CD8-positive, alpha-beta memory T cell (primary cell): Measurements from ENCODE around the gene MYO7B. TPM values are rescaled to one million over a fixed set of nuclear protein-coding genes. Genes with fewer than 3 reads are reported as not detected.
A peak's percentile ranks its signal among the peaks of the same experiment; 100 is the strongest.

Experiments
- CTCF ChIA-PET: fragments of 350-600 bp; sonication (Branson Sonifier 250); formaldehyde crosslinking; loops from one replicate; lab custom pipeline; 2021; ENCODE audit warnings: antibody characterized with exemption; lab: Charles Lee
- POLR2A ChIA-PET: fragments of 350-600 bp; sonication (Branson Sonifier 250); formaldehyde crosslinking; loops from one replicate; lab custom pipeline; 2021; ENCODE audit warnings: antibody characterized with exemption; lab: Charles Lee
- DNase-seq, 5 donors: peaks; one replicate each; pipeline versions ENCODE4 v3.0.0 to v3.0.0-alpha.2; 2020 to 2022; ENCODE audit warnings: mixed read lengths in 1 of 5
- H3K27ac ChIP-seq: one replicate; pipeline ENCODE4 v1.7.0; 2013; ENCODE audit warnings: low read depth, mild to moderate bottlenecking, low read length, moderate library complexity
- H3K27me3 ChIP-seq: 2 replicates; pipeline ENCODE4 v1.7.0; 2013; ENCODE audit warnings: low read length, mild to moderate bottlenecking; ENCODE audit not compliant: insufficient read depth, poor library complexity, severe bottlenecking
- H3K36me3 ChIP-seq: 2 replicates; pipeline ENCODE4 v1.7.0; 2013; ENCODE audit warnings: mild to moderate bottlenecking, low read length, moderate library complexity; ENCODE audit not compliant: insufficient read depth
- H3K4me1 ChIP-seq: 2 replicates; pipeline ENCODE4 v1.7.0; 2013; ENCODE audit warnings: mild to moderate bottlenecking, low read length, moderate library complexity; ENCODE audit not compliant: insufficient read depth
- H3K4me3 ChIP-seq: 2 replicates; pipeline ENCODE4 v1.7.0; 2013; ENCODE audit warnings: mild to moderate bottlenecking, low read length
- H3K9me3 ChIP-seq: 2 replicates; pipeline ENCODE4 v1.7.0; 2013; ENCODE audit warnings: mild to moderate bottlenecking, low read length
- H3K27ac Mint-ChIP-seq, 8 donors: one replicate each; pipeline ENCODE4 v1.8.0; 2020 to 2021; ENCODE audit warnings: mixed read lengths in 8 of 8, mild to moderate bottlenecking in 6 of 8, inconsistent platforms in 3 of 8, moderate library complexity in 3 of 8
- H3K27me3 Mint-ChIP-seq, 2 donors: one replicate each; pipeline ENCODE4 v1.8.0; 2020 to 2021; ENCODE audit warnings: mixed read lengths in 2 of 2, mild to moderate bottlenecking in 1 of 2, moderate library complexity in 1 of 2
- H3K36me3 Mint-ChIP-seq, 3 donors: one replicate each; pipeline ENCODE4 v1.8.0; 2020 to 2021; ENCODE audit warnings: mixed read lengths in 3 of 3, inconsistent platforms in 1 of 3, mild to moderate bottlenecking in 1 of 3
- H3K4me1 Mint-ChIP-seq, 3 donors: one replicate each; pipeline ENCODE4 v1.8.0; 2020 to 2021; ENCODE audit warnings: mixed read lengths in 3 of 3, inconsistent platforms in 1 of 3, mild to moderate bottlenecking in 1 of 3
- H3K4me3 Mint-ChIP-seq, 7 donors: one replicate each; pipeline ENCODE4 v1.8.0; 2020 to 2021; ENCODE audit warnings: mixed read lengths in 7 of 7, mild to moderate bottlenecking in 6 of 7, moderate library complexity in 4 of 7, inconsistent platforms in 2 of 7
- H3K9me3 Mint-ChIP-seq, 5 donors: one replicate each; pipeline ENCODE4 v1.8.0; 2020 to 2022; ENCODE audit warnings: mixed read lengths in 5 of 5, mild to moderate bottlenecking in 3 of 5, moderate library complexity in 2 of 5, inconsistent platforms in 1 of 5
- polyA plus RNA-seq: library from polyadenylated mRNA; unstranded; fragments of 300-500 nt; fragmentation: Illumina TruSeq; gene quantifications from one replicate; pipeline ENCODE4 v1.2.3, GENCODE V29; 2021
- total RNA-seq, 2 experiments: library from RNA; stranded (reverse); gene quantifications; one replicate each; pipeline ENCODE4 v1.2.3, GENCODE V29; 2021

The MYO7B gene
- total and polyA plus RNA-seq, 3 experiments from 2014 or later = not detected

DNA sequence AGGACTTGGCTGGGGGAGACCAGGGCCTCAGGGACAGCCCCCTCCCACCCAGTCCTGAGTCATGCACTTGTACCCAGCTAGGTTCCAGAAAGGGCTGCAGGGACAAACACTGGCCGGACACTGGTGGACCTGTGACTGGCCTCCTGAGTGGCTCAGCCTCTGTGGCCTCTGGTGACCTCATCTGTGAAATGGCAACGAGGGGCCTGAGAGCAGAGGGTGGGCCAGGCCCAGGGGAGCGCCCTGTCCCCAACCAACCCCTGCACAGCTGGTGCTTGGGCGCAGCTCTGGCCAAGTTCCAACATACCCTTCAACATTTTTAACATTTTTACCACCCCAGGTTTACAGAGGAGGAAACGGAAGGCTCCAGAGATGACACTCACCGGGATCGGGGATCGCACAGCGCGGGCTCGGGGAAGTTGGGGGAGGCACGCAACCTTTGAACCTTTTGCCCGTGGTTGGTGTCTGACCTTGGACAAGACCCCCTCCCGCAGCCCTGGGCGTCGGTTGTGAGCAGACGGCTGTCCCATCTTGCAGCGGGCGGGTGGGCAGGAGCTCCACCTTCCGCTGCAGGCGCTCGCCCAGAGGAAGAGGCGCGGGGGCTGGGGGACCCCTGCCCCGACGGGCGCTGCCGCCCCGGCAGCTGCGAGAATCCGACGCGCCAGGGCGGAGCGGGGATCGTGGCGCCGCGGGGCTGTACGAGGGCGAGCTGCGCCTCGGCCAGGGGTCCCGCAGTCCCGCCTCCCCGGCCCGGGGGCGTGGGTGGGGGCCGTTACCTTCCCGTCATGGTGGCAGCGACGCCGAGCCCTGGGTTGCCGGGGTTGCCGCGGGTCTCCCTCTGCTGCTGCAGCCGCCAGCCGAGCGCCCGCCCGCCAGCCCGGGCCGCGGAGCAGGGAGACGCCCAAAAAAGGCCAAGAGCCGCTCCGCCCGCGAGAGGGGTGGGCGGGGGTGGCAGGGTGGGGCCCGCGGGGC lies 139.0 kb downstream of the MYO7B start:
- ChIA-PET CTCF (no interaction called here), POLR2A (no interaction called here)
- peak overlapping the region in 6 of 7 donors; percentile 62 to 77 (median 70) for H3K4me3 Mint-ChIP-seq
- Histone ChIP-seq H3K9me3 (no peaks in the 10 kb centered on the region), H3K27ac (no peak overlapping the region), H3K4me3 (no peak overlapping the region), H3K27me3 (peaks cover 31% of the 10 kb centered on the region), H3K4me1 (no peaks in the 10 kb centered on the region), H3K36me3 (no peaks in the 10 kb centered on the region)
- H3K36me3 Mint-ChIP-seq = no peaks in the 10 kb centered on the region
- no peak overlapping the region for H3K27ac Mint-ChIP-seq
- H3K9me3 Mint-ChIP-seq = no peaks in the 10 kb centered on the region
- peaks cover 65 to 78% of the 10 kb centered on the region in 2 donors for H3K27me3 Mint-ChIP-seq
- H3K4me1 Mint-ChIP-seq = peaks cover 11 to 12% (median 12%) of the 10 kb centered on the region in 3 donors
- DNase-seq = peak in 1 of 5 donors; percentile 10

DNA sequence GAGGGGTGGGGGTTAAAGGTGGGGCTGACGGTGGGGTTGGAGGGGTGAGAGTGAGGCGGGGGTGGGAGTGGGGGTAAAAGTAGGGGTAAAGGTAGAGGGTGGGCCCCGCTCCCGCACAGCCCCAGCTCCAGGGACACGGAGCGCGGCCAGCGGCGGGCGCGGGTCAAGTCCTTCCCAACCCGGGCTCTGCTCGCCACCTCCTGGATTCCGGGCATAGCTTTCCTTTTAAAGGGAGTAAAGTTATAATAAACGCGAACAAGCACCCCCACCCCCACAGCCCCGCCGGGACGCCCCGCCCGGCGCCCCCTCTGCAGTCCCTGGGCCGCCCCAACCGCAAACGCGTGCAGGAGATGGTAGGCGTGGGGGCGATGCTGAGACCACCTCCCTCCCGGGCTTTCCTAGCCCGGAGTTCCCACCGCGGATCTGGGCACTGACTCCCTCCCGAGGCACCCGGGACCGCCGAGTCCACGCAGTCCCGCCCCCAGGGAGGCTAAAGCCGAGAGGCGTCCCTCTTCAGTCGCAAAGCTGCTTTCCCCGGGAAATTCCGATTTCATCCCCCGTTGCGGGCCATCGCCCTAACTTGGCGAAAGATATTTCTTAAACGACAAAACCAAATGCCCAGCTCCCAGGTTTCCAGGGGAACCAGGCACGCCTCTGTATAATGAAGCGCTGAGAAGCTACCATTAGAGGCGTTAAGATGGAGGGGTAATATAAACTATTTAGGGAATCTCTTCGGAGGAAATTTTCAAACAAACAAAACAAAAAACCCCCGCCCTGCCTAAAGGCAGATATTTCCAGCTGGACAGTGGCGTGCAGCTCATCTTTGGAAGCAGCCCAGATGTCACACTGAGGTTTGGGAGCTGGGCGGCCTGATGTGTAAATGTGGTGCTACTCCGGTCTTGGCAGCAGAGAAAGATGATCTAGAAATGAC lies 140.1 kb downstream of the MYO7B start, which contains the start of gene LIMS2:
Gene LIMS2, minus strand, starts transcription at position 200 of the 931 bp plus-strand sequence. CDS start 506 bp downstream, outside the sequence.
- no peak within 1 kb of the TSS for H3K27ac Mint-ChIP-seq
- no peaks in the 10 kb centered on the region for H3K9me3 Mint-ChIP-seq
- DNase-seq = no peak
- no peak within 1 kb of the TSS for H3K27ac ChIP-seq
- H3K36me3 Mint-ChIP-seq = no peaks in the 10 kb centered on the region
- peak within 1 kb of the TSS; percentile 24 to 82 (median 76) for H3K4me3 Mint-ChIP-seq
- peaks cover 11 to 12% (median 12%) of the 10 kb centered on the region in 3 donors for H3K4me1 Mint-ChIP-seq
- POLR2A ChIA-PET = interaction anchor here (0.6 kb wide), 1 partner anchor 26 kb away, joined by 3 read pairs; the partner anchor contains the start of gene SFT2D3
- H3K4me1 ChIP-seq = no peaks in the 10 kb centered on the region
- peaks cover 58 to 67% of the 10 kb centered on the region in 2 donors for H3K27me3 Mint-ChIP-seq
- peaks cover 31% of the 10 kb centered on the region for H3K27me3 ChIP-seq
- CTCF ChIA-PET = interaction anchor here (1.3 kb wide), 1 partner anchor 26 kb away, joined by 3 read pairs; no protein-coding TSS in a partner anchor
- H3K4me3 ChIP-seq = no peak within 1 kb of the TSS
- no peaks in the 10 kb centered on the region for H3K9me3 ChIP-seq
- H3K36me3 ChIP-seq = no peaks in the 10 kb centered on the region

DNA sequence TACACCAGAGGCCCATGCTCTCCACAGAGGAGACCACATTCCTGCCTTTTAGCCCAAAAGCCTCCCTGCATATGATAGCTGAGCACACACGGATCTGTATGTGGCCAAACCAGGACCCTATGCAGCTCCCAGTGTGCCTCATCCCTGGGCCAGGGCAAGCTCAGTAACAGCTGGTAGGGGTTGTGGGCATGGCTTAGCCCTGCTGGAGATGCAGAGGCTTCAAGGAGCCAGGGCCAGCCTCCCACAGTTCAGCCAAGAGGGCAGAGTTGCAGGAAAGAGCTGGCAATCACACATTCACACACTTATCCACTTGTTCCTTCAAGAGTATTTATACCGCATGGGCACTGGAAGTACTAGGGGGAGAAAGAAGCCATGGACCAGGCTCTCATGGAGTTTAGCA lies 141.4 kb downstream of the MYO7B start:
- POLR2A ChIA-PET = no interaction called here
- no peak for DNase-seq
- H3K4me3 Mint-ChIP-seq = peak overlapping the region in 2 of 7 donors; percentile 11 to 37
- H3K36me3 ChIP-seq = no peaks in the 10 kb centered on the region
- no peak overlapping the region for H3K27ac ChIP-seq
- peaks cover 46 to 58% of the 10 kb centered on the region in 2 donors for H3K27me3 Mint-ChIP-seq
- no peak overlapping the region for H3K27ac Mint-ChIP-seq
- H3K9me3 ChIP-seq = no peaks in the 10 kb centered on the region
- H3K27me3 ChIP-seq = peaks cover 31% of the 10 kb centered on the region
- peaks cover 11 to 12% (median 12%) of the 10 kb centered on the region in 3 donors for H3K4me1 Mint-ChIP-seq
- H3K9me3 Mint-ChIP-seq = no peaks in the 10 kb centered on the region
- CTCF ChIA-PET = no interaction called here
- H3K36me3 Mint-ChIP-seq = no peaks in the 10 kb centered on the region
- H3K4me3 ChIP-seq = no peak overlapping the region
- no peaks in the 10 kb centered on the region for H3K4me1 ChIP-seq

DNA sequence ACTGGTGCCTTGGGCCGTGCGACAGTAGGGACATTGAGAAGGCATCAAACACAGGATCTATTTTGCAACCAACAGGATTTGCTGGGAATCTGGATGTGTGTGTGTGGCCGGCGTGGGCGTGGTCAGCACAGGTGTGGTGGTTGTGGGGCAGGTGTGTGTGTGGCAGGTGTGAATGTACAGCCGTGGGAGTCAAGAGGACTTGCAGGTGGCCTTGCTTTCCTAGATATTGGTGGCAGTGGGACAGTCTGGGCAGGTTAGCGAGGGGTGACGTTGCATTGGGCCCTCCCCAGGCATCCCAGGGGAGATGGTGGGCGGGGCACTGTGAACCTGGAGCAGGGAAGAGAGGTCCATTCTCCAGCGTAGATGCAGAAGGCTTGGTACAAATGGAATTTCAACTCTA lies 143.0 kb downstream of the MYO7B start:
- H3K36me3 Mint-ChIP-seq = no peaks in the 10 kb centered on the region
- POLR2A ChIA-PET = no interaction called here

DNA sequence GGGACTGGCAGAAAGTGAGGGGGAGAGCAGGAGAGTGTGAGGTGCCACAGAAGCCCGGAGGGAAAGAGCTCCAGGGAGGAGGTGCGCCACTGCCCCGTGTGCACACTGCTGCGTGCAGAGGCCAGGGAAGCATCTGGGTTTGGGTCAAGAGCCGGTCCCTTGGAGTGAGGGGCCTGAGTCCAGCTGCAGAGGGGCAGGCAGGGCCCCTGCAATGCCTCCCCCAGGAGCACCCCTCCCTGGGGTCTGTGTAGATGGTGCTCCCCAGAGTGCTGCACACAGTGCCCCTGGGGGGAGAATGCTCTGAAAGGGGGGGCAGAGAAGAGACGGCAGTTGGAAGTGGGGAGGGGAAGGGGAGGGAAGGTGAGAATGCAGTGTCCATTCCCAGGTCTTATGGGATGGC lies 143.5 kb downstream of the MYO7B start:
- no peaks in the 10 kb centered on the region for H3K9me3 Mint-ChIP-seq
- no peak overlapping the region for H3K4me3 Mint-ChIP-seq
- Histone ChIP-seq H3K27me3 (peaks cover 27% of the 10 kb centered on the region), H3K27ac (no peak overlapping the region), H3K4me3 (no peak overlapping the region), H3K4me1 (no peaks in the 10 kb centered on the region), H3K9me3 (no peaks in the 10 kb centered on the region), H3K36me3 (no peaks in the 10 kb centered on the region)
- POLR2A ChIA-PET = no interaction called here
- H3K27me3 Mint-ChIP-seq = peaks cover 25 to 37% of the 10 kb centered on the region in 2 donors
- H3K36me3 Mint-ChIP-seq = no peaks in the 10 kb centered on the region
- CTCF ChIA-PET = no interaction called here
- H3K27ac Mint-ChIP-seq = no peak overlapping the region
- H3K4me1 Mint-ChIP-seq = peaks cover 10 to 12% (median 11%) of the 10 kb centered on the region in 3 donors
- no peak for DNase-seq

More for the DNA sequence above, 143.0 kb downstream of the MYO7B start:
- peaks cover 31% of the 10 kb centered on the region for H3K27me3 ChIP-seq
- H3K27ac Mint-ChIP-seq = no peak overlapping the region
- no peaks in the 10 kb centered on the region for H3K9me3 Mint-ChIP-seq
- H3K4me3 ChIP-seq = no peak overlapping the region
- no peak for DNase-seq
- CTCF ChIA-PET = no interaction called here
- no peaks in the 10 kb centered on the region for H3K9me3 ChIP-seq
- H3K4me3 Mint-ChIP-seq = no peak overlapping the region
- H3K27me3 Mint-ChIP-seq = peaks cover 29 to 42% of the 10 kb centered on the region in 2 donors
- no peak overlapping the region for H3K27ac ChIP-seq
- H3K4me1 Mint-ChIP-seq = peaks cover 11 to 12% (median 12%) of the 10 kb centered on the region in 3 donors
- H3K36me3 ChIP-seq = no peaks in the 10 kb centered on the region
- no peaks in the 10 kb centered on the region for H3K4me1 ChIP-seq

DNA sequence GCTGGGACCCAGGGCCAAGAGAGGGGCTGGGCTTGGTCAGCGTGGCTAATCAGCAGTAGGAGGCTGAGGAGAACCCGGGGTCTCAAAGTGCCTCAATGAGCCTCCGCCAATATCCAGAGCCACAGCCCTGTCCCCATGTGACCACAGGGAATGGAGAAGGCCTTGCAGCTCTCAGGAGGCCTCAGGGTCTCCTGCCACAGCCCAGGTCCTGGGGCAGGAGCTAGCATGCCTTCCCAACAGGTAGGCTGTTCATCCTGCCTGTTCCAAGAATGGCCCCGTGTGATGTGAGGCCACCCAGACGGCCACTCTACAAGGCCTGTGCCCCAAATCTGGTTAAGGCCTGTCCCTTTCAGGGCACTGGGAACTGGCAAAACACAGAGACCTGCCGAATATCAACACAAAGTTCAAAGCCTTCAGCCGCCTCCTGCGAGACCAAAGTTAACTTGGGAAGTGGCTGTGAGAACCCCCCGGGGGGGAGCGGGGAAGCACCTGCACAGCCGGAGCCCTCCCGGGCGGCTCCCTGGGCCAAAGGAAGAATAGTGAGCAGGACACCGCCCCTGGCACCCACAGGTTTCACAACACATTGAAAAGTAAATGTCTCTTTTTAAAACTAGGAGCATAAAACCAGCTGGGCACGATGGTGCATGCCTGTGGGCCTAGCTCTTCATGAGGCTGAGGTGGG lies 144.3 kb downstream of the MYO7B start:
- POLR2A ChIA-PET = no interaction called here
- CTCF ChIA-PET = no interaction called here
- H3K27me3 ChIP-seq = peaks cover 20% of the 10 kb centered on the region

DNA sequence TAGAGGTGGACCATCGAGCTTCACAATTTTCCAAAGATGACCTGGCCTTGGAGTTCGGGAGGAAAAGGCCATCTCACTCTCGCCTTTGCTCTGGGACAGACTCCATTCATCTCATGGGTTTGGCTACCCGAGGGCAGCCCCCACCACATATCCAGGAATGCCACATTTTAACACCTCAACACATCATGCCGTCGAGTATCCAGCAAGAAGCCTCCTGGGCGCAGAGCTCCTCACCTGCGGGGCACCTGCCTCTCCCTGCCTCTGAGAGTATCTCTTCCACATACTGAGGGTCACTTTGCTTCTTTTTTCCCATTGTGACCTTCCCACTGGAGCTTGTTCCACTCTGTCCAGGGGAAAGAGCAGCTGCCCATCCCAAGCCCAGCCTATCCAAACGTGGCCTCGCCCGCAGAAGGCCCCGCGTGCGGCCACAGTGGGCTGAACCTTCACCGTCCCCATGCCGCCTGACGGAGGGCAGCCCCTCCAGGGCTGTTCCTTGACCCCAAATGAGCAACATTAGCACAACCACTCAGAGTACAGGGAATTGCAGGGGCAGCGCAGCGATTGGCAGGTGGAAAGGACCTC lies 145.3 kb downstream of the MYO7B start:
- H3K27me3 ChIP-seq = peaks cover 17% of the 10 kb centered on the region
- no peak overlapping the region for H3K4me3 ChIP-seq
- no peaks in the 10 kb centered on the region for H3K36me3 Mint-ChIP-seq
- H3K4me1 Mint-ChIP-seq = peaks cover 4% of the 10 kb centered on the region in 3 donors
- no peaks in the 10 kb centered on the region for H3K9me3 ChIP-seq
- POLR2A ChIA-PET = no interaction called here
- H3K4me1 ChIP-seq = no peaks in the 10 kb centered on the region
- H3K27me3 Mint-ChIP-seq = peaks cover 17 to 33% of the 10 kb centered on the region in 2 donors
- no peak for DNase-seq
- no peak overlapping the region for H3K27ac ChIP-seq
- H3K9me3 Mint-ChIP-seq = no peaks in the 10 kb centered on the region
- no peak overlapping the region for H3K27ac Mint-ChIP-seq
- H3K36me3 ChIP-seq = no peaks in the 10 kb centered on the region
- H3K4me3 Mint-ChIP-seq = no peak overlapping the region
- CTCF ChIA-PET = no interaction called here

More for the DNA sequence above, 144.3 kb downstream of the MYO7B start:
- H3K9me3 Mint-ChIP-seq = no peaks in the 10 kb centered on the region
- H3K4me1 ChIP-seq = no peaks in the 10 kb centered on the region
- no peaks in the 10 kb centered on the region for H3K9me3 ChIP-seq
- H3K4me1 Mint-ChIP-seq = peaks cover 6 to 7% (median 6%) of the 10 kb centered on the region in 3 donors
- H3K36me3 ChIP-seq = no peaks in the 10 kb centered on the region
- no peaks in the 10 kb centered on the region for H3K36me3 Mint-ChIP-seq
- H3K27ac Mint-ChIP-seq = no peak overlapping the region
- H3K4me3 Mint-ChIP-seq = no peak overlapping the region
- H3K4me3 ChIP-seq = no peak overlapping the region
- no peak for DNase-seq
- no peak overlapping the region for H3K27ac ChIP-seq
- H3K27me3 Mint-ChIP-seq = peaks cover 20 to 31% of the 10 kb centered on the region in 2 donors
